Measurements from ENCODE around the gene RC3H2.
A peak's percentile ranks its signal among the peaks of the same experiment; 100 is the strongest.
"Not testable (repeated sequence)": the region's sequence is repeated elsewhere in the genome, so short reads cannot be mapped to it uniquely, and the experiment has no call there.

RC3H2 gene

GRCh38 chr9:122929796-122930354, 24.7 kb upstream of the RC3H2 start:
- DNase-seq (ENCODE audit: low read depth) = no peak

- no peak for DNase-seq (ENCODE audit: low read depth)
Observed at GRCh38 chr9:122923947-122924346, 18.8 kb upstream of the RC3H2 start.

- no peak for DNase-seq (ENCODE audit: low read depth)
Observed at GRCh38 chr9:122922713-122923112, 17.6 kb upstream of the RC3H2 start.

GRCh38 chr9:122918310-122918709, 13.2 kb upstream of the RC3H2 start:
- DNase-seq (ENCODE audit: low read depth) = no peak

- peak; percentile 54 for DNase-seq (ENCODE audit: low read depth)
Observed at GRCh38 chr9:122912964-122913673, 8.0 kb upstream of the RC3H2 start, which contains the start of gene ZBTB6. ZBTB6 (minus strand) TSS chr9:122913323; CDS start chr9:122912072, 1,251 bp downstream.

GRCh38 chr9:122912671-122912963, 7.5 kb upstream of the RC3H2 start:
- DNase-seq (ENCODE audit: low read depth) = no peak

- DNase-seq (ENCODE audit: low read depth) = not testable (repeated sequence)
Observed at GRCh38 chr9:122906122-122906521, 963 bp upstream of the RC3H2 start.

GRCh38 chr9:122904466-122904822, 715 bp downstream of the RC3H2 start:
- peak; percentile 5 for DNase-seq (ENCODE audit: low read depth)

GRCh38 chr9:122900791-122901190, 4.4 kb downstream of the RC3H2 start:
- no peak for DNase-seq (ENCODE audit: low read depth)

- DNase-seq (ENCODE audit: low read depth) = no peak
Observed at GRCh38 chr9:122897969-122898368, 7.2 kb downstream of the RC3H2 start.

GRCh38 chr9:122888480-122888879, 16.7 kb downstream of the RC3H2 start:
- no peak for DNase-seq (ENCODE audit: low read depth)

- no peak for DNase-seq (ENCODE audit: low read depth)
Observed at GRCh38 chr9:122883125-122883524, 22.0 kb downstream of the RC3H2 start.

GRCh38 chr9:122879443-122879842, 25.7 kb downstream of the RC3H2 start:
- no peak for DNase-seq (ENCODE audit: low read depth)

GRCh38 chr9:122875523-122875922, 29.6 kb downstream of the RC3H2 start:
- no peak for DNase-seq (ENCODE audit: low read depth)

- DNase-seq (ENCODE audit: low read depth) = not testable (repeated sequence)
Observed at GRCh38 chr9:122867276-122867675, 37.9 kb downstream of the RC3H2 start.

- no peak for DNase-seq (ENCODE audit: low read depth)
Observed at GRCh38 chr9:122866079-122866478, 39.1 kb downstream of the RC3H2 start.

GRCh38 chr9:122865300-122865699, 39.9 kb downstream of the RC3H2 start:
- DNase-seq (ENCODE audit: low read depth) = no peak

GRCh38 chr9:122863407-122863806, 41.8 kb downstream of the RC3H2 start:
- DNase-seq (ENCODE audit: low read depth) = no peak

GRCh38 chr9:122860319-122861142, 44.6 kb downstream of the RC3H2 start:
- no peak for DNase-seq (ENCODE audit: low read depth)

- DNase-seq (ENCODE audit: low read depth) = no peak
Observed at GRCh38 chr9:122857815-122858214, 47.3 kb downstream of the RC3H2 start.

- not testable (repeated sequence) for DNase-seq (ENCODE audit: low read depth)
Observed at GRCh38 chr9:122852085-122852786, 52.9 kb downstream of the RC3H2 start.

- no peak for DNase-seq (ENCODE audit: low read depth)
Observed at GRCh38 chr9:122848256-122848943, 56.8 kb downstream of the RC3H2 start.
